Ovary (tissue), 9 donors: Measurements from ENCODE around the gene CCDC91. TPM values are rescaled to one million over a fixed set of nuclear protein-coding genes. Genes with fewer than 3 reads are reported as not detected.
"Not testable (repeated sequence)": the region's sequence is repeated elsewhere in the genome, so short reads cannot be mapped to it uniquely, and the experiment has no call there.

Source experiments
- DNase-seq, 5 donors: peaks; one replicate each; pipeline ENCODE4 v3.0.0-alpha.2; 2019 to 2020
- H3K27ac ChIP-seq, 2 donors: fragments of 200-600 bp; one replicate each; pipeline versions ENCODE4 v1.5.1 to v1.8.0; 2019 to 2022
- H3K27me3 ChIP-seq: fragments of 200-600 bp; one replicate; pipeline ENCODE4 v1.8.0; 2022
- H3K36me3 ChIP-seq: fragments of 200-600 bp; sonication (generic); one replicate; pipeline ENCODE4 v1.5.1; 2019
- H3K4me1 ChIP-seq: one replicate; pipeline ENCODE4 v1.8.1; 2013; ENCODE audit warnings: mild to moderate bottlenecking, moderate library complexity; ENCODE audit not compliant: insufficient read depth
- H3K4me3 ChIP-seq: fragments of 200-600 bp; sonication (generic); one replicate; pipeline ENCODE4 v1.5.1; 2017
- H3K9me3 ChIP-seq, 2 donors: fragments of 200-600 bp in 1 of 2; sonication (generic) in 1 of 2; one replicate each; pipeline versions ENCODE4 v1.5.1 to v1.8.1; 2013 to 2019; ENCODE audit warnings: mild to moderate bottlenecking in 1 of 2, moderate library complexity in 1 of 2
- EP300 ChIP-seq: sonication (generic); formaldehyde crosslinking; IDR thresholded peaks from one replicate; pipeline ENCODE4 v1.6.1; 2017; ENCODE audit warnings: antibody characterized with exemption
- POLR2A ChIP-seq: fragments of 450-650 bp; IDR thresholded peaks from one replicate; pipeline ENCODE4 v1.6.1; 2017; ENCODE audit warnings: antibody characterized with exemption, mild to moderate bottlenecking, moderate library complexity
- WGBS, 3 donors: extraction: QIAGEN DNeasy Blood & Tissue Kit in 1 of 3; methylation state at CpG; one replicate each; pipeline versions ENCODE4 v1.1.5 to v1.1.7; 2013 to 2017; 5-methylcytosine and 5-hydroxymethylcytosine counted together
- intact Hi-C, 4 donors: fragments of 100-400 bp; cut with DNase I; formaldehyde crosslinking; loops; one replicate each; pipeline versions ENCODE4 v1.11.0 to v1.15.1; 2022 to 2023
- polyA plus RNA-seq, 2 donors: library from polyadenylated mRNA; stranded (reverse); fragments of 200-250 nt in 1 of 2; fragments of 350-450 nt in 1 of 2; fragmentation: Illumina TruSeq in 1 of 2; extraction: RNeasy Lipid Tissue Mini Kit (QIAGEN cat#74804) in 1 of 2; gene quantifications; one replicate each; pipeline ENCODE4 v1.2.3, GENCODE V29; 2013 to 2014
- total RNA-seq, 7 donors: library from RNA; depleted of rRNA in 2 of 7; stranded (reverse); fragments of >200 nt in 2 of 7; fragmentation: NEBNext Ultra II Directional in 3 of 7; extraction: Animal tissue kit (Norgen Biotek cat#: 25700) in 3 of 7; gene quantifications; one replicate each; pipeline versions ENCODE4 v1.1.0 to v1.2.4, GENCODE V29; 2016 to 2023
- TF ChIP-seq, protein P1 (sequence below), 3 donors: fragments of 450-650 bp in 2 of 3; fragments of 200-600 bp in 1 of 3; IDR thresholded peaks; one replicate each; pipeline versions ENCODE4 v1.5.1 to v1.8.0; 2016 to 2022; ENCODE audit warnings: antibody characterized with exemption in 3 of 3, mild to moderate bottlenecking in 1 of 3
- donor health status: DM: no; HTN: no; CAD: no; lungs with moderate emphysema.
- donor health status: DM: no; HTN: no; CAD: no.
- donor health status: Bipolar disorder and iron deficiency.
- donor health status: DM: yes; HTN: yes; CAD: no.
- donor health status: DM: no; HTN: no; CAD: no.
- donor health status: DM: yes; HTN: yes; CAD: no.

CCDC91 gene
- total and polyA plus RNA-seq, 9 donors, result 15.8 to 45.7 (median 36.2) TPM

DNA sequence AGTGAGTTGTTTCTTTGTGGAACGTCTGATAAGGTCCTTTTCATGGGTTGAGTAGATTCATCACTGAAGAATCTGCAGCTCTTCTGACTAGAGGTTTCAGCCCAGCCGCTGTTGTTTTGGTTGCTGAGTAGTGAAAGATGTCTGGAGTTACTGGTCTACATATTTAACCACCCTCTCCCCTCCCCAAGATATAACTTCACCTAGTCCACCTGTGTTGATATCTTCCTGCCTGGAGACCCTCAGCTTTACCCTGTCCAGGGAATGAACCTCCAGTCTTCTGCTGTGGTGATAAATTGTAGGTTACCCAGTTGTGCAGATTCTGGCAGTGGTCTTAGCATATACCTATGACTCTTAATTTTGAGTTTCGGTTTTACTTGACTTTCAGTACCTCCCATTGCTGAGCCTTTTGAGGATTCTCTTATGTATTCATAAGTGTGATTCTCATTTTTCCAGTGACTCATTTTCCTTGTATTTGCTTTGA is 62.9 kb downstream of the CCDC91 start:
- DNase-seq, result no peak
- no peak overlapping the region for H3K27ac ChIP-seq
- H3K27me3 ChIP-seq, result no peaks in the 10 kb centered on the region
- H3K9me3 ChIP-seq, result no peaks in the 10 kb centered on the region
- H3K36me3 ChIP-seq, result no peaks in the 10 kb centered on the region
- 76 to 87% (median 82%) methylated on average over 3 of the region's 3 CpGs for WGBS, 3 donors
- H3K4me3 ChIP-seq, result no peak overlapping the region
- intact Hi-C loops, result no loop called here
- TF ChIP-seq EP300 (no peak), POLR2A (no peak)
- peaks cover 6% of the 10 kb centered on the region for H3K4me1 ChIP-seq

DNA sequence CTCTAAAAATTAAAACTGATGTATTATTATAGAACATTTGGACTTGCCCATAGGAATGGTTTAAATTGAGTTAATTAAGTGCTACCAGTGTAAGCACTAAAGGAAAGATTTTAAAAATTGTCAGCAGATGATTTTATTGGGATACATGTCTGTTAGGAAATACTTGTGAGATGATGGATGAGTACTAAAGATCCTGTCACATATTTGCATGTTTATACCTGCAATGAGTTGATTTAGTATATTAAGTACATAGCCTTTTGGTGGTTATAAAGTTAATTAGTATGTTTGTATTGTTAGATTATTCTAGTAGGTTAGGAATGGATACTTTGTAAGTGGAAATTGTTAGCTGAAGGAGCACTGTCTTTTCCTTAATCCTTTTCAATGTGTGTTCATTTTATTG is 67.2 kb downstream of the CCDC91 start:
- Histone ChIP-seq H3K4me3 (no peak overlapping the region), H3K4me1 (no peaks in the 10 kb centered on the region), H3K9me3 (no peaks in the 10 kb centered on the region), H3K36me3 (no peaks in the 10 kb centered on the region), H3K27me3 (no peaks in the 10 kb centered on the region), H3K27ac (no peak overlapping the region)
- intact Hi-C loops, result no loop called here
- no peak for DNase-seq
- TF ChIP-seq POLR2A (no peak), EP300 (no peak)
- TF ChIP-seq, protein P1, sequence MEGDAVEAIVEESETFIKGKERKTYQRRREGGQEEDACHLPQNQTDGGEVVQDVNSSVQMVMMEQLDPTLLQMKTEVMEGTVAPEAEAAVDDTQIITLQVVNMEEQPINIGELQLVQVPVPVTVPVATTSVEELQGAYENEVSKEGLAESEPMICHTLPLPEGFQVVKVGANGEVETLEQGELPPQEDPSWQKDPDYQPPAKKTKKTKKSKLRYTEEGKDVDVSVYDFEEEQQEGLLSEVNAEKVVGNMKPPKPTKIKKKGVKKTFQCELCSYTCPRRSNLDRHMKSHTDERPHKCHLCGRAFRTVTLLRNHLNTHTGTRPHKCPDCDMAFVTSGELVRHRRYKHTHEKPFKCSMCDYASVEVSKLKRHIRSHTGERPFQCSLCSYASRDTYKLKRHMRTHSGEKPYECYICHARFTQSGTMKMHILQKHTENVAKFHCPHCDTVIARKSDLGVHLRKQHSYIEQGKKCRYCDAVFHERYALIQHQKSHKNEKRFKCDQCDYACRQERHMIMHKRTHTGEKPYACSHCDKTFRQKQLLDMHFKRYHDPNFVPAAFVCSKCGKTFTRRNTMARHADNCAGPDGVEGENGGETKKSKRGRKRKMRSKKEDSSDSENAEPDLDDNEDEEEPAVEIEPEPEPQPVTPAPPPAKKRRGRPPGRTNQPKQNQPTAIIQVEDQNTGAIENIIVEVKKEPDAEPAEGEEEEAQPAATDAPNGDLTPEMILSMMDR (IDR thresholded peaks at IDR 0.05), result no peak

DNA sequence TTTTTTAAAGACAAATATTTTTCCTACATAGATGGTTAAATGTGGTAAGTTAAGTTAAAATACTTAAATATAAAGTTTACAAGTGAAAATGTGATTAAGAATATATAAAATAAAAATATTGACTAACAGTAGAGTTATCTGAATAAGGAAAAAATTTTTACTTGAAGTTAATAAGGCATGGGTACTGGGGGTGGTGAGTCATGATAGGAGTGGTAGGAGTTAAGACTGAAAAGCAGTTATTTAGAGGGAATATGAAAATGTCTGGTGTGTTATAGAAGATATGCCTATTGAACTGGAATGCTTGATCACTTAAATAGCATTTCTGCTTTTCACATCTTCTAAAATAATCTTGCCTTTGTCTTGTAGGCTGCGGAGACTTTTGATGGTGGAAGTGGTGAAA is 68.7 kb downstream of the CCDC91 start:
- no peak overlapping the region for H3K4me3 ChIP-seq
- H3K4me1 ChIP-seq, result no peaks in the 10 kb centered on the region
- no peak overlapping the region for H3K27ac ChIP-seq
- no peaks in the 10 kb centered on the region for H3K27me3 ChIP-seq
- no peaks in the 10 kb centered on the region for H3K9me3 ChIP-seq
- 95 to 98% (median 96%) methylated on average over 1 of the region's 1 CpG for WGBS, 3 donors
- no peaks in the 10 kb centered on the region for H3K36me3 ChIP-seq
- intact Hi-C loops, result no loop called here
- TF ChIP-seq POLR2A (no peak), EP300 (no peak)
- TF ChIP-seq, protein P1 (IDR thresholded peaks at IDR 0.05), result no peak
- no peak for DNase-seq

DNA sequence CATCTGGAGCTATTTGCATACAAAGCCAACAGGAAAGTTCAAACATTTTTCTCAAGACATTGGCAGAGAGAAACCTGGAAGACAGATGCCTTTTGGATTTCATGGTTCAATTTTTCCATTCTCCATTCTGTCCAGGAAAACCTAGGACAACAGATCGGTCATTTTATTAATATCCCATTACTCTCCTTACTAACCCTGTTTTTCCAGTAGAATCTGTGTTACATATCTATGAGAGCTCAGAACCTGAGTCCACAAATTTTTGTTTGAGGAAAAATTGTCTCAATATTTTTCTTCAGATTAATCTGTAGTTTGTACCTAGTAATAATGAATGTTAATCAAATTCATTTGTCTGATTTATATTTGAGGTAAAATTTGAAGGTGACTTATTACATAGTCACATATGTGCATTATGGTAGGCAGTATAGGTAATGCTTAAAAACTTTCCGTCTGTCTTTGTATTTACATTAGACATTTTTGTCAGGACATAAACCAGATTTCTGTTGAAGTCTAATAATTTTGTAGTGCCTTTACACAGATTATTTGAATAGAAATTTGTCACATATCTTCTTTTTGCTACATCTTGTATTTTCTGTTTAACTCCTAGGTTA is 75.3 kb downstream of the CCDC91 start:
- no peaks in the 10 kb centered on the region for H3K27me3 ChIP-seq
- no peak overlapping the region for H3K27ac ChIP-seq
- intact Hi-C loops, result no loop called here
- no peaks in the 10 kb centered on the region for H3K4me1 ChIP-seq
- H3K4me3 ChIP-seq, result no peak overlapping the region
- H3K36me3 ChIP-seq, result no peaks in the 10 kb centered on the region
- DNase-seq, result no peak
- TF ChIP-seq POLR2A, result no peak
- TF ChIP-seq EP300, result no peak
- TF ChIP-seq, protein P1 (IDR thresholded peaks at IDR 0.05), result no peak
- H3K9me3 ChIP-seq, result no peaks in the 10 kb centered on the region
- 85 to 88% (median 88%) methylated on average over 2 of the region's 2 CpGs for WGBS, 3 donors

DNA sequence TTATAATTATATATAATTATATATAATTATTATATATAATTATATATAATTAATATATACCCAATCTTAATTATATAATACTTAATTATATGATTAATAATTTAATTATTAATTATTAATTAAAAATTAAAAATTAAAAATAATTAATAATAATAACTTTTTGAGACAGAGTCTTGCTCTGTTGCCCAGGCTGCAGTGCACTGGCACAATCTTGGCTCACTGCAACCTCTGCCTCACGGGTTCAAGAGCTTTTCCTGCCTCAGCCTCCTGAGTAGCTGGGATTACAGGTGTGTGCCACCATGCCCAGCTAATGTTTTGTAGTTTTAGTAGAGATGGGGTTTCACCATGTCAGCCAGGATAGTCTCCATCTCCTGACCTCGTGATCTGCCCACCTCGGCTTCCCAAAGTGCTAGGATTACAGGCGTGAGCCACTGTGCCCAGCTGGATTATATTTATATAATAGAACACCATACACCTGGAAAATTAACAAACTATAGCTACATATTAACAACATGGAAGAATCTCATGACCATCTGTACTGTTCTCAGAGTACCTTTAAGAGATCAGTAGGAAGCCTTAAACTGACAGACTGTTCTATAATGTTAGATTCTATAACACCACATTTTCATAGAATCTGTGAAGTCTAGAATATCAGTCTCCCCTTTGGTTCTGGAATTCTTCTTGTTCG is 77.8 kb downstream of the CCDC91 start:
- intact Hi-C loops, H3K9me3 ChIP-seq, H3K27me3 ChIP-seq, H3K27ac ChIP-seq, H3K36me3 ChIP-seq, H3K4me3 ChIP-seq, DNase-seq, H3K4me1 ChIP-seq: not testable (repeated sequence)
- 93 to 99% (median 97%) methylated on average over 5 of the region's 5 CpGs for WGBS, 3 donors
